ENCODE data around the gene CLPTM1L.

DNA sequence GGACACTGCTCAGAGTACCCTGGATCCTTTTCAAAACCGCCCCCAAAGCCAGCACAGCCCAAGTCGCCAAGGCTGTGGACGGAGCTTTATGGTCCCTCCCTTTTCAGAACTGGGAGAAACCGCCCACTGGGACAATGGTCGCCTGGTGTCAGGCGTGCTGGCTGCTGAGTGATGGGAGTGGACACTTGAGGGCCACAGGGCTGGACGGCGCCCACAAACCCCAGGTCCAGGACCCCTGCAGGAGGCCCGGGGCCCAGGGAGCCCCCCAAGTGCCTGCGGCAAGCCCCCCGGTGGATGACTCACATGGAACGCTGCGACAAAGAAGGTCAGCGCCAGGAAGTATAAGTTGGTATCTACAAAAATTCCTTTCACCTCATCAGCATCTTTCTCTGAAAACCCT, 10.9 kb downstream of the CLPTM1L start:
- no peak for TF ChIP-seq EZH2phosphoT487 (IDR thresholded peaks at IDR 0.05; ENCODE audit: low read depth, severe bottlenecking, unreplicated experiment)
- TF ChIP-seq, protein P1, sequence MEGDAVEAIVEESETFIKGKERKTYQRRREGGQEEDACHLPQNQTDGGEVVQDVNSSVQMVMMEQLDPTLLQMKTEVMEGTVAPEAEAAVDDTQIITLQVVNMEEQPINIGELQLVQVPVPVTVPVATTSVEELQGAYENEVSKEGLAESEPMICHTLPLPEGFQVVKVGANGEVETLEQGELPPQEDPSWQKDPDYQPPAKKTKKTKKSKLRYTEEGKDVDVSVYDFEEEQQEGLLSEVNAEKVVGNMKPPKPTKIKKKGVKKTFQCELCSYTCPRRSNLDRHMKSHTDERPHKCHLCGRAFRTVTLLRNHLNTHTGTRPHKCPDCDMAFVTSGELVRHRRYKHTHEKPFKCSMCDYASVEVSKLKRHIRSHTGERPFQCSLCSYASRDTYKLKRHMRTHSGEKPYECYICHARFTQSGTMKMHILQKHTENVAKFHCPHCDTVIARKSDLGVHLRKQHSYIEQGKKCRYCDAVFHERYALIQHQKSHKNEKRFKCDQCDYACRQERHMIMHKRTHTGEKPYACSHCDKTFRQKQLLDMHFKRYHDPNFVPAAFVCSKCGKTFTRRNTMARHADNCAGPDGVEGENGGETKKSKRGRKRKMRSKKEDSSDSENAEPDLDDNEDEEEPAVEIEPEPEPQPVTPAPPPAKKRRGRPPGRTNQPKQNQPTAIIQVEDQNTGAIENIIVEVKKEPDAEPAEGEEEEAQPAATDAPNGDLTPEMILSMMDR (IDR thresholded peaks at IDR 0.05; ENCODE audit: poor library complexity): no peak
